K562 (cell line): Measurements from ENCODE around the gene MYPN. TPM values are rescaled to one million over a fixed set of nuclear protein-coding genes. Genes with fewer than 3 reads are reported as not detected.
A peak's percentile ranks its signal among the peaks of the same experiment; 100 is the strongest.

Experiments used
- BHLHE40 ChIP-seq: IDR thresholded peaks from 2 replicates; pipeline ENCODE4 v1.6.1; 2011; ENCODE audit warnings: low read length, improper control_type of control experiment
- EGR1 ChIP-seq: fragments of 450-650 bp; conservative IDR thresholded peaks from 2 replicates; pipeline ENCODE4 v1.6.1; 2017; ENCODE audit warnings: mild to moderate bottlenecking
- ETV6 ChIP-seq, 3 experiments: fragments of 150-350 bp in 1 of 3; sonication (generic) in 1 of 3; formaldehyde crosslinking in 1 of 3; IDR thresholded peaks; 2 replicates each; pipeline versions ENCODE4 v1.6.1 to v1.8.0; 2014 to 2022; ENCODE audit warnings: borderline replicate concordance in 2 of 3, low read depth in 2 of 3, antibody characterized with exemption in 1 of 3, low read length in 1 of 3, mild to moderate bottlenecking in 1 of 3, missing genetic modification reagents in 1 of 3
- FIP1L1 ChIP-seq: fragments of 200-400 bp; formaldehyde crosslinking; IDR thresholded peaks from 2 replicates; pipeline ENCODE4 v1.6.1; 2018; ENCODE audit warnings: mild to moderate bottlenecking, low read depth, low read length; ENCODE audit not compliant: poor library complexity, severe bottlenecking
- HMGN3 ChIP-seq: IDR thresholded peaks from 2 replicates; pipeline ENCODE4 v1.6.1; 2011; ENCODE audit warnings: borderline replicate concordance, low read depth, mild to moderate bottlenecking, mixed read lengths, low read length; ENCODE audit not compliant: insufficient read length; ENCODE audit errors: extremely low read depth
- JUN ChIP-seq, 2 experiments: sonication (generic) in 1 of 2; formaldehyde crosslinking in 1 of 2; IDR thresholded peaks; 2 replicates each; pipeline versions ENCODE4 v1.6.1 to v1.8.0; 2012 to 2022; ENCODE audit warnings: borderline replicate concordance in 2 of 2, mild to moderate bottlenecking in 2 of 2, improper control_type of control experiment in 1 of 2, low read depth in 1 of 2, low read length in 1 of 2, missing genetic modification reagents in 1 of 2
- L3MBTL2 ChIP-seq: fragments of 450-650 bp; IDR thresholded peaks from 2 replicates; pipeline ENCODE4 v1.6.1; 2016; ENCODE audit warnings: mild to moderate bottlenecking, moderate library complexity
- NRF1 ChIP-seq, 2 experiments: fragments of 450-650 bp; IDR thresholded peaks in 1 of 2; conservative IDR thresholded peaks in 1 of 2; 2 replicates each; pipeline ENCODE4 v1.6.1; 2014; ENCODE audit warnings: mild to moderate bottlenecking in 2 of 2
- POLR2G ChIP-seq: fragments of 200-400 bp; formaldehyde crosslinking; IDR thresholded peaks from 2 replicates; pipeline ENCODE4 v1.6.1; 2017; ENCODE audit warnings: low read depth, mild to moderate bottlenecking, antibody characterized with exemption, low read length, moderate library complexity
- RBFOX2 ChIP-seq: fragments of 200-400 bp; formaldehyde crosslinking; IDR thresholded peaks from 2 replicates; pipeline ENCODE4 v1.6.1; 2017; ENCODE audit warnings: low read depth, mild to moderate bottlenecking, low read length, moderate library complexity
- SOX6 ChIP-seq: fragments of 450-650 bp; IDR thresholded peaks from 2 replicates; pipeline ENCODE4 v1.6.1; 2014; ENCODE audit warnings: mild to moderate bottlenecking
- SRF ChIP-seq, 2 experiments: fragments of 250-450, 450-650 bp in 1 of 2; sonication (Bioruptor Pico) in 1 of 2; sonication (generic) in 1 of 2; formaldehyde crosslinking; IDR thresholded peaks; 2 replicates each; pipeline versions ENCODE4 v1.5.0 to v1.5.1; 2020 to 2022; ENCODE audit warnings: mild to moderate bottlenecking in 1 of 2, missing genetic modification reagents in 1 of 2
- U2AF2 ChIP-seq: fragments of 200-400 bp; formaldehyde crosslinking; optimal IDR thresholded peaks from 2 replicates; pipeline ENCODE3; 2017; ENCODE audit warnings: low read depth, mild to moderate bottlenecking, low read length
- ZNF165 ChIP-seq: fragments of 250-450 bp; sonication (Bioruptor Pico); IDR thresholded peaks from 2 replicates; pipeline ENCODE4 v1.4.0; 2020; ENCODE audit warnings: borderline replicate concordance
- ZNF282 ChIP-seq: sonication (generic); formaldehyde crosslinking; IDR thresholded peaks from 2 replicates; pipeline ENCODE4 v1.8.1; 2023; ENCODE audit warnings: missing genetic modification reagents
- polyA plus RNA-seq, 8 experiments: library from polyadenylated mRNA; depleted of rRNA in 4 of 8; stranded (reverse) in 5 of 8; unstranded in 3 of 8; fragments of >200 nt; fragmentation: Nextera tagmentation in 2 of 8; fragmentation: Illumina TruSeq in 1 of 8; extraction: Ambion mirVana in 2 of 8; extraction: Trizol in 1 of 8; gene quantifications; 2 replicates each; pipeline versions ENCODE4 v1.2.1 to v1.2.3, GENCODE V29; 2011 to 2014; ENCODE audit warnings: inconsistent platforms in 1 of 8, missing spikeins in 1 of 8
- total RNA-seq, 7 experiments: library from RNA; depleted of rRNA in 6 of 7; stranded (reverse); fragments of >200 nt in 6 of 7; fragmentation: Illumina TruSeq in 2 of 7; extraction: Trizol in 2 of 7; gene quantifications; 2 replicates each; pipeline versions ENCODE4 v1.2.1 to v1.2.3, GENCODE V29; 2011 to 2021; ENCODE audit warnings: low replicate concordance in 1 of 7
- TF ChIP-seq, protein P1 (sequence below), 3 experiments: fragments of 200-800 bp in 1 of 3; sonication (Bioruptor generic) in 1 of 3; sonication (generic) in 1 of 3; formaldehyde crosslinking in 1 of 3; IDR thresholded peaks; 2 replicates each; pipeline versions ENCODE4 v1.6.1 to v1.8.0; 2016 to 2022; ENCODE audit warnings: mild to moderate bottlenecking in 2 of 3, missing compliant biosample characterization in 2 of 3, missing genetic modification characterization in 2 of 3, missing genetic modification reagents in 1 of 3
- TF ChIP-seq, protein P2 (sequence below), 3 experiments: fragments of 200-800 bp in 1 of 3; fragments of 250-450 bp in 1 of 3; fragments of 450-650 bp in 1 of 3; sonication (Bioruptor Pico) in 1 of 3; sonication (Bioruptor generic) in 1 of 3; formaldehyde crosslinking in 1 of 3; IDR thresholded peaks; 2 replicates each; pipeline versions ENCODE4 v1.6.1 to v1.8.0; 2016 to 2022; ENCODE audit warnings: mild to moderate bottlenecking in 2 of 3, missing genetic modification characterization in 2 of 3, missing compliant biosample characterization in 1 of 3, moderate library complexity in 1 of 3
- TF ChIP-seq, protein P3 (sequence below), 3 experiments: IDR thresholded peaks in 2 of 3; conservative IDR thresholded peaks in 1 of 3; 2 replicates each; pipeline ENCODE4 v1.5.1; 2011 to 2012; ENCODE audit warnings: low read length in 3 of 3, mild to moderate bottlenecking in 3 of 3, control low read depth in 2 of 3, improper control_type of control experiment in 1 of 3, inconsistent platforms in 1 of 3, low read depth in 1 of 3, mixed read lengths in 1 of 3, moderate library complexity in 1 of 3; ENCODE audit not compliant: insufficient read depth in 2 of 3

MYPN gene
- total and polyA plus RNA-seq, 9 of the 15 experiments (the other 6 are each of a cell fraction or from before 2014, with no cell fraction given): not detected

- TF ChIP-seq, protein P1, sequence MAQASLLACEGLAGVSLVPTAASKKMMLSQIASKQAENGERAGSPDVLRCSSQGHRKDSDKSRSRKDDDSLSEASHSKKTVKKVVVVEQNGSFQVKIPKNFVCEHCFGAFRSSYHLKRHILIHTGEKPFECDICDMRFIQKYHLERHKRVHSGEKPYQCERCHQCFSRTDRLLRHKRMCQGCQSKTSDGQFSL (CRISPR knock-in tag; IDR thresholded peaks at IDR 0.05): 0 out of 2 replicates have a peak, but pooled peaks have one; percentile 17
- TF ChIP-seq, protein P1 (tag; IDR thresholded peaks at IDR 0.05): no peak; a peak in 1 of 4 replicates
- TF ChIP-seq U2AF2: no peak
- TF ChIP-seq EGR1: 0 out of 2 replicates have a peak, but pooled peaks have one; percentile 27
- TF ChIP-seq JUN (IDR thresholded peaks at IDR 0.05; ENCODE audit: borderline replicate concordance, low read depth, low read length): no peak
- peak; percentile 58; the same call in 1 of the 2 replicates for TF ChIP-seq JUN (CRISPR knock-in tag; IDR thresholded peaks at IDR 0.05; ENCODE audit: borderline replicate concordance)
- TF ChIP-seq, protein P2, sequence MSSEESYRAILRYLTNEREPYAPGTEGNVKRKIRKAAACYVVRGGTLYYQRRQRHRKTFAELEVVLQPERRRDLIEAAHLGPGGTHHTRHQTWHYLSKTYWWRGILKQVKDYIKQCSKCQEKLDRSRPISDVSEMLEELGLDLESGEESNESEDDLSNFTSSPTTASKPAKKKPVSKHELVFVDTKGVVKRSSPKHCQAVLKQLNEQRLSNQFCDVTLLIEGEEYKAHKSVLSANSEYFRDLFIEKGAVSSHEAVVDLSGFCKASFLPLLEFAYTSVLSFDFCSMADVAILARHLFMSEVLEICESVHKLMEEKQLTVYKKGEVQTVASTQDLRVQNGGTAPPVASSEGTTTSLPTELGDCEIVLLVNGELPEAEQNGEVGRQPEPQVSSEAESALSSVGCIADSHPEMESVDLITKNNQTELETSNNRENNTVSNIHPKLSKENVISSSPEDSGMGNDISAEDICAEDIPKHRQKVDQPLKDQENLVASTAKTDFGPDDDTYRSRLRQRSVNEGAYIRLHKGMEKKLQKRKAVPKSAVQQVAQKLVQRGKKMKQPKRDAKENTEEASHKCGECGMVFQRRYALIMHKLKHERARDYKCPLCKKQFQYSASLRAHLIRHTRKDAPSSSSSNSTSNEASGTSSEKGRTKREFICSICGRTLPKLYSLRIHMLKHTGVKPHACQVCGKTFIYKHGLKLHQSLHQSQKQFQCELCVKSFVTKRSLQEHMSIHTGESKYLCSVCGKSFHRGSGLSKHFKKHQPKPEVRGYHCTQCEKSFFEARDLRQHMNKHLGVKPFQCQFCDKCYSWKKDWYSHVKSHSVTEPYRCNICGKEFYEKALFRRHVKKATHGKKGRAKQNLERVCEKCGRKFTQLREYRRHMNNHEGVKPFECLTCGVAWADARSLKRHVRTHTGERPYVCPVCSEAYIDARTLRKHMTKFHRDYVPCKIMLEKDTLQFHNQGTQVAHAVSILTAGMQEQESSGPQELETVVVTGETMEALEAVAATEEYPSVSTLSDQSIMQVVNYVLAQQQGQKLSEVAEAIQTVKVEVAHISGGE (CRISPR knock-in tag; IDR thresholded peaks at IDR 0.05): no peak
- TF ChIP-seq, protein P3, sequence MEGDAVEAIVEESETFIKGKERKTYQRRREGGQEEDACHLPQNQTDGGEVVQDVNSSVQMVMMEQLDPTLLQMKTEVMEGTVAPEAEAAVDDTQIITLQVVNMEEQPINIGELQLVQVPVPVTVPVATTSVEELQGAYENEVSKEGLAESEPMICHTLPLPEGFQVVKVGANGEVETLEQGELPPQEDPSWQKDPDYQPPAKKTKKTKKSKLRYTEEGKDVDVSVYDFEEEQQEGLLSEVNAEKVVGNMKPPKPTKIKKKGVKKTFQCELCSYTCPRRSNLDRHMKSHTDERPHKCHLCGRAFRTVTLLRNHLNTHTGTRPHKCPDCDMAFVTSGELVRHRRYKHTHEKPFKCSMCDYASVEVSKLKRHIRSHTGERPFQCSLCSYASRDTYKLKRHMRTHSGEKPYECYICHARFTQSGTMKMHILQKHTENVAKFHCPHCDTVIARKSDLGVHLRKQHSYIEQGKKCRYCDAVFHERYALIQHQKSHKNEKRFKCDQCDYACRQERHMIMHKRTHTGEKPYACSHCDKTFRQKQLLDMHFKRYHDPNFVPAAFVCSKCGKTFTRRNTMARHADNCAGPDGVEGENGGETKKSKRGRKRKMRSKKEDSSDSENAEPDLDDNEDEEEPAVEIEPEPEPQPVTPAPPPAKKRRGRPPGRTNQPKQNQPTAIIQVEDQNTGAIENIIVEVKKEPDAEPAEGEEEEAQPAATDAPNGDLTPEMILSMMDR (IDR thresholded peaks at IDR 0.05 in 2 of 3, conservative IDR thresholded peaks at IDR 0.05 in 1 of 3; ENCODE audit: insufficient read depth in 2 of 3, low read depth in 1 of 3, low read length in 3 of 3): peak in 1 of 3 experiments; percentile 28; a peak in 1 of 6 replicates
- peak; percentile 71 for TF ChIP-seq BHLHE40
- TF ChIP-seq SOX6: peak; percentile 31; the same call in 1 of the 2 replicates
- peak; percentile 59 for TF ChIP-seq POLR2G
- TF ChIP-seq HMGN3: peak; percentile 61
- peak; percentile 97 for TF ChIP-seq L3MBTL2
- TF ChIP-seq ZNF282: peak; percentile 66; the same call in 1 of the 2 replicates
- TF ChIP-seq NRF1 (conservative IDR thresholded peaks at IDR 0.05 in 1 of 2, IDR thresholded peaks at IDR 0.05 in 1 of 2): peak; percentile 82 to 86
- no peak for TF ChIP-seq ETV6 (IDR thresholded peaks at IDR 0.05; ENCODE audit: borderline replicate concordance in 1 of 2, low read depth in 2 of 2, low read length in 1 of 2)
- peak; percentile 21; the same call in 1 of the 2 replicates for TF ChIP-seq ETV6 (CRISPR knock-in tag; IDR thresholded peaks at IDR 0.05; ENCODE audit: borderline replicate concordance)
- 0 out of 4 replicates have a peak, but pooled peaks of 1 of the 2 experiments have one; percentile 32 for TF ChIP-seq SRF (CRISPR knock-in tag; IDR thresholded peaks at IDR 0.05)
- TF ChIP-seq FIP1L1: no peak
- no peak for TF ChIP-seq ZNF165 (CRISPR knock-in tag)
- TF ChIP-seq RBFOX2: peak; percentile 54
These were observed 122.0 kb downstream of the MYPN start (continued) for GRCh38 chr10:68231106-68231816.
